Measurements from ENCODE around the gene MMP28. TPM values are rescaled to one million over a fixed set of nuclear protein-coding genes. Genes with fewer than 3 reads are reported as not detected.

MMP28 gene
- total RNA-seq, 1 experiment from 2014 or later = not detected

DNA sequence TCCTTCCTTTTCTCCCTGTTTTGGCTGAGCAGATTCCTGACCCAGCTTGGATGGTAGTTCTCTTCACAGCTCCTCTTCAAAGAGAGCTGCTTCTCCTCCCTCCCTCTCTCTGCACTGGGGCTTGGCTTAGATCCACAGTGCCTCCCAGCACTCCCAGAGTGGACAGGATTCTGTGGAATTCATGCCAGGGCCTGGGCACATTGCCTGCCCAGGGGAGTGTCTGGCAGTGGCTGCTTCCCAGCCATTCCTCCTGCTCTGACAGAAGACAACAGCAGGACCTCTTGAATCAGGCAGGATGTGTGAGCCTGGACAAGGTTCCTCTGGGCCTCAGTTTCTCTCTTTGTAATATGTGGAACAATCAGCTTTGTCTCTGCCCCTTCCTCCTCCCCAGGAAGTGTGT is 4.5 kb upstream of the MMP28 start:
- no peak overlapping the region for H3K4me3 Mint-ChIP-seq (ENCODE audit: low read depth, unreplicated experiment)
- H3K4me1 Mint-ChIP-seq (ENCODE audit: low read depth, unreplicated experiment) = no peaks in the 10 kb centered on the region
- peaks cover 77% of the 10 kb centered on the region for H3K27me3 Mint-ChIP-seq (ENCODE audit: unreplicated experiment)
- no peak for DNase-seq
- H3K27ac Mint-ChIP-seq (ENCODE audit: unreplicated experiment) = no peak overlapping the region
- no peaks in the 10 kb centered on the region for H3K9me3 Mint-ChIP-seq (ENCODE audit: low read depth, unreplicated experiment)
- TF ChIP-seq, protein P1, sequence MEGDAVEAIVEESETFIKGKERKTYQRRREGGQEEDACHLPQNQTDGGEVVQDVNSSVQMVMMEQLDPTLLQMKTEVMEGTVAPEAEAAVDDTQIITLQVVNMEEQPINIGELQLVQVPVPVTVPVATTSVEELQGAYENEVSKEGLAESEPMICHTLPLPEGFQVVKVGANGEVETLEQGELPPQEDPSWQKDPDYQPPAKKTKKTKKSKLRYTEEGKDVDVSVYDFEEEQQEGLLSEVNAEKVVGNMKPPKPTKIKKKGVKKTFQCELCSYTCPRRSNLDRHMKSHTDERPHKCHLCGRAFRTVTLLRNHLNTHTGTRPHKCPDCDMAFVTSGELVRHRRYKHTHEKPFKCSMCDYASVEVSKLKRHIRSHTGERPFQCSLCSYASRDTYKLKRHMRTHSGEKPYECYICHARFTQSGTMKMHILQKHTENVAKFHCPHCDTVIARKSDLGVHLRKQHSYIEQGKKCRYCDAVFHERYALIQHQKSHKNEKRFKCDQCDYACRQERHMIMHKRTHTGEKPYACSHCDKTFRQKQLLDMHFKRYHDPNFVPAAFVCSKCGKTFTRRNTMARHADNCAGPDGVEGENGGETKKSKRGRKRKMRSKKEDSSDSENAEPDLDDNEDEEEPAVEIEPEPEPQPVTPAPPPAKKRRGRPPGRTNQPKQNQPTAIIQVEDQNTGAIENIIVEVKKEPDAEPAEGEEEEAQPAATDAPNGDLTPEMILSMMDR (IDR thresholded peaks at IDR 0.05; ENCODE audit: unreplicated experiment) = no peak
- peaks cover 9% of the 10 kb centered on the region for H3K36me3 Mint-ChIP-seq (ENCODE audit: insufficient read depth, unreplicated experiment)
- CTCF ChIA-PET = interaction anchor here (0.7 kb wide), 2 partner anchors 9 to 33 kb away, joined by 4 read pairs; partner anchors contain the start of gene TAF15
- BruUV-seq (replicated peaks) = no TSS peak
- intact Hi-C loops (cut with micrococcal nuclease; ENCODE audit: unreplicated experiment) = no loop called here

DNA sequence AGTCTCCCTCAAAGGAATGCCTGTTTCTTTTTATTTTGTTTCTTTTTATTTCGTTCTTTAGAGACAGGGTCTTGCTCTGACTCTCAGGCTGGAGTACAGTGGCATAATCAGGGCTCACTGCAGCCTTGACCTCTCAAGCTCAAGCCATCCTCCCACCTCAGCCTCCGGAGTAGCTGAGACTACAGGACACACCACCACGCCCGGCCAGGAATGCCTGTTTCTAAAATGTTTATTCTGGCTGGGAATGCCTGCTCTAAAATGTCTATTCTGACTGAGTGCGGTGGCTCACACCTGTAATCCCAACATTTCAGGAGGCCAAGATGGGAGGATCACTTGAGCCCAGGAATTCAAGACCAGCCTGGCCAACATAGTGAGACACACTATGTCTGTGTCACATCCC is 2.5 kb upstream of the MMP28 start:
- H3K4me1 Mint-ChIP-seq (ENCODE audit: low read depth, unreplicated experiment) = no peaks in the 10 kb centered on the region
- H3K36me3 Mint-ChIP-seq (ENCODE audit: insufficient read depth, unreplicated experiment) = peaks cover 13% of the 10 kb centered on the region
- no TSS peak for BruUV-seq (replicated peaks)
- DNase-seq = no peak
- intact Hi-C loops (cut with micrococcal nuclease; ENCODE audit: unreplicated experiment) = no loop called here
- CTCF ChIA-PET = interaction anchor here (0.8 kb wide), 1 partner anchor 10 kb away, joined by 3 read pairs; no protein-coding TSS in a partner anchor
- no peak overlapping the region for H3K27ac Mint-ChIP-seq (ENCODE audit: unreplicated experiment)
- peaks cover 91% of the 10 kb centered on the region for H3K27me3 Mint-ChIP-seq (ENCODE audit: unreplicated experiment)
- H3K4me3 Mint-ChIP-seq (ENCODE audit: low read depth, unreplicated experiment) = no peak overlapping the region
- no peaks in the 10 kb centered on the region for H3K9me3 Mint-ChIP-seq (ENCODE audit: low read depth, unreplicated experiment)
- TF ChIP-seq, protein P1 (IDR thresholded peaks at IDR 0.05; ENCODE audit: unreplicated experiment) = no peak

DNA sequence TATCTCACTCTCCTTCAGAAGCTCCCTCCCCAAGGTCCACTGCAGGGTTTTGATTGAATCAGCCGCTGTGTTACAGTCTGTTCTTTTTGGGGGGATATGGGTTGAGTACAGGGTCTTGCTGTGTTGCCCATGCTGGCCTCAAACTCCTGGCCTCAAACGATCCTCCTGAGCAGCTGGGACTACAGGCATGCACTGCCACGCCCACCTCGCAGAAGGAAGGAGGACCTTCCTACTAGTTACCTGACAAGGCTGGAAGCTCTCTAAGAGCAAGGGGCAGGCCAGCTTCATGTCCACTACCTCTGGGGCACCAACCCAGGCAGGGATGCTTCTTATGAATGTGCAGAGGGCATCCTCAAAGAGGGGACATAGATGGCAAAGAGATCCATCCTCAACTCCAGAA is 1.9 kb upstream of the MMP28 start:
- H3K27ac Mint-ChIP-seq (ENCODE audit: unreplicated experiment) = no peak overlapping the region
- DNase-seq = no peak
- intact Hi-C loops (cut with micrococcal nuclease; ENCODE audit: unreplicated experiment) = no loop called here
- CTCF ChIA-PET = interaction anchor here (0.8 kb wide), 1 partner anchor 9 kb away, joined by 3 read pairs; no protein-coding TSS in a partner anchor
- H3K36me3 Mint-ChIP-seq (ENCODE audit: insufficient read depth, unreplicated experiment) = peaks cover 13% of the 10 kb centered on the region
- no peaks in the 10 kb centered on the region for H3K9me3 Mint-ChIP-seq (ENCODE audit: low read depth, unreplicated experiment)
- H3K4me1 Mint-ChIP-seq (ENCODE audit: low read depth, unreplicated experiment) = no peaks in the 10 kb centered on the region
- peaks cover 95% of the 10 kb centered on the region for H3K27me3 Mint-ChIP-seq (ENCODE audit: unreplicated experiment)
- no TSS peak for BruUV-seq (replicated peaks)
- no peak overlapping the region for H3K4me3 Mint-ChIP-seq (ENCODE audit: low read depth, unreplicated experiment)
- TF ChIP-seq, protein P1 (IDR thresholded peaks at IDR 0.05; ENCODE audit: unreplicated experiment) = no peak

DNA sequence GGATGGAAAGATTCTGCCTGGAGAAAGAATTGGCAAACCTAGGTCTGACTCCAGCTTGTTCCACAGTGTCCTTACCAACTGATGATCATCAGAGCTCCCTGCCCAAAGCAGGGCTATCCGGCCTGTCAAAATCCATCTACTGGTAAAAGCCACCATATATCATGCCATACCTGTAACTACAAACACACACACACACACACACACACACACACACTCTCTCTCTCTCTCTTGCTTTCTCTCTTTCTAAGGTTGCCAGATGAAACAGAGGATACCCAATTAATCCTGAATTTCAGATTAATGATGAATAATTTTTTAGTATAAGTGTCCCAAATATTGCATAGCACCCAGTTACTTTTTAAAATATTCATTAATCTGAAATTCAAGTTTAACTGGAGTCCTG is 1.5 kb upstream of the MMP28 start:
- no peak overlapping the region for H3K4me3 Mint-ChIP-seq (ENCODE audit: low read depth, unreplicated experiment)
- no peaks in the 10 kb centered on the region for H3K4me1 Mint-ChIP-seq (ENCODE audit: low read depth, unreplicated experiment)
- H3K27ac Mint-ChIP-seq (ENCODE audit: unreplicated experiment) = no peak overlapping the region
- no TSS peak for BruUV-seq (replicated peaks)
- H3K27me3 Mint-ChIP-seq (ENCODE audit: unreplicated experiment) = peaks cover 99% of the 10 kb centered on the region
- TF ChIP-seq, protein P1 (IDR thresholded peaks at IDR 0.05; ENCODE audit: unreplicated experiment) = no peak
- intact Hi-C loops (cut with micrococcal nuclease; ENCODE audit: unreplicated experiment) = no loop called here
- peaks cover 13% of the 10 kb centered on the region for H3K36me3 Mint-ChIP-seq (ENCODE audit: insufficient read depth, unreplicated experiment)
- CTCF ChIA-PET = interaction anchor here (1.1 to 2.9 kb wide), 2 partner anchors 12 to 33 kb away, joined by 3 to 20 read pairs; partner anchors contain the start of gene TAF15
- DNase-seq = no peak
- no peaks in the 10 kb centered on the region for H3K9me3 Mint-ChIP-seq (ENCODE audit: low read depth, unreplicated experiment)
